Heart left ventricle (tissue), 16 donors: ENCODE data around the gene OPCML. TPM values are rescaled to one million over a fixed set of nuclear protein-coding genes. Genes with fewer than 3 reads are reported as not detected.

ENCODE experiments used
- ATAC-seq, 4 donors: fragments of 200-7000 bp; cut with Tn5 transposase; one replicate each; pipeline ENCODE4 v1.9.1; 2020 to 2022; ENCODE audit warnings: moderate library complexity in 4 of 4, mild to moderate bottlenecking in 3 of 4, moderate number of reproducible peaks in 1 of 4
- DNase-seq, 5 donors: peaks; one replicate each; pipeline ENCODE4 v3.0.0-alpha.2; 2020
- H3K27ac ChIP-seq, 12 donors: fragments of 200-600 bp; sonication (generic) in 4 of 12; one replicate each; pipeline versions ENCODE4 v1.5.0 to v1.8.0; 2016 to 2022; ENCODE audit warnings: mild to moderate bottlenecking in 2 of 12
- H3K27me3 ChIP-seq, 9 donors: fragments of 200-600 bp; sonication (generic) in 2 of 9; one replicate each; pipeline versions ENCODE4 v1.5.1 to v1.8.0; 2016 to 2022; ENCODE audit warnings: mild to moderate bottlenecking in 3 of 9
- H3K36me3 ChIP-seq, 9 donors: fragments of 200-600 bp; sonication (generic) in 2 of 9; one replicate each; pipeline versions ENCODE4 v1.5.0 to v1.8.0; 2018 to 2022; ENCODE audit warnings: mild to moderate bottlenecking in 2 of 9
- H3K4me1 ChIP-seq, 12 donors: fragments of 200-600 bp; sonication (generic) in 4 of 12; one replicate each; pipeline versions ENCODE4 v1.5.0 to v1.8.0; 2016 to 2022; ENCODE audit warnings: mild to moderate bottlenecking in 3 of 12
- H3K4me3 ChIP-seq, 12 donors: fragments of 200-600 bp; sonication (generic) in 4 of 12; one replicate each; pipeline versions ENCODE4 v1.5.0 to v1.8.0; 2017 to 2022; ENCODE audit warnings: mild to moderate bottlenecking in 9 of 12, moderate library complexity in 4 of 12
- H3K9me3 ChIP-seq, 12 donors: fragments of 200-600 bp; sonication (generic) in 4 of 12; one replicate each; pipeline versions ENCODE4 v1.5.0 to v1.8.0; 2016 to 2022; ENCODE audit warnings: mild to moderate bottlenecking in 1 of 12
- CTCF ChIP-seq, 12 donors: fragments of 200-600 bp; sonication (generic) in 4 of 12; IDR thresholded peaks; one replicate each; pipeline versions ENCODE4 v1.5.0 to v1.8.0; 2018 to 2022; ENCODE audit warnings: antibody characterized with exemption in 12 of 12, mild to moderate bottlenecking in 5 of 12
- POLR2A ChIP-seq, 2 donors: fragments of 450-650 bp; IDR thresholded peaks; one replicate each; pipeline ENCODE4 v1.6.1; 2017; ENCODE audit warnings: antibody characterized with exemption in 2 of 2, mild to moderate bottlenecking in 2 of 2, moderate library complexity in 2 of 2
- WGBS, 4 donors: extraction: QIAGEN DNeasy Blood & Tissue Kit in 2 of 4; methylation state at CpG; one replicate each; pipeline versions ENCODE4 v1.1.5 to v1.1.7; 2013 to 2018; 5-methylcytosine and 5-hydroxymethylcytosine counted together
- intact Hi-C, 10 donors: fragments of 100-400 bp; cut with DNase I; formaldehyde crosslinking; loops; one replicate each; pipeline versions ENCODE4 v1.11.1 to v1.14.2; 2022
- polyA plus RNA-seq, 2 donors: library from polyadenylated mRNA; stranded (reverse); fragments of 200-250 nt; gene quantifications; one replicate each; pipeline ENCODE4 v1.2.3, GENCODE V29; 2013
- total RNA-seq, 9 donors: library from RNA; depleted of rRNA in 2 of 9; stranded (reverse); fragments of >200 nt in 2 of 9; fragmentation: NEBNext Ultra II Directional in 3 of 9; extraction: Animal tissue kit (Norgen Biotek cat#: 25700) in 3 of 9; gene quantifications; one replicate each; pipeline versions ENCODE4 v1.1.0 to v1.2.4, GENCODE V29; 2016 to 2023
- donor health status: ischemic (EF 13 %, LVEDD 7.1; RV severe dilation, severe dysfunction).
- donor health status: healthy with polysubstance abuse.
- donor health status: DM: no; HTN: yes; CAD: no.
- donor health status: DM: no; HTN: no; CAD: no.
- donor health status: ischemic (EF 25% LVEDD 6.9; RV normal size, moderate dysfunction).
- donor health status: ischemic (EF 25% LVEDD 5.7; RV mildly dilated, moderate dysfunction).
- donor health status: healthy.
- donor health status: DM: yes; HTN: yes; CAD: no.
- donor health status: ischemic (EF 35%, LVEDD 5.7; RV mildly dilated, moderate dysfunction).
- donor health status: nonischemic (EF 11% LVEDD 7.7; RV severe dilation, severe dysfunction).
- donor health status: DM: yes; HTN: yes; CAD: no.
- donor health status: PGD.
- donor health status: ischemic (EF 29% LVEDD 5.4; RV normal size, mild dysfunction).
- donor health status: nonischemic (EF 23%, LVEDD 6.1; RV moderate dilation, normal function).

The OPCML gene
- total and polyA plus RNA-seq, 11 donors = 0.04 to 1.3 (median 0.23) TPM; not detected in 3

- WGBS, 4 donors = 54 to 60% (median 55%) methylated on average over 5 of the region's 5 CpGs
These were observed 503.2 kb downstream of the OPCML start for GRCh38 chr11:133029107-133029506.

GRCh38 chr11:133026952-133027351 is 505.3 kb downstream of the OPCML start:
- no peak for ATAC-seq
- intact Hi-C loops = no loop called here

More at GRCh38 chr11:133029107-133029506, 503.2 kb downstream of the OPCML start:
- DNase-seq (no peak), ATAC-seq (no peak)
- intact Hi-C loops = no loop called here
- no peaks in the 10 kb centered on the region for H3K4me1 ChIP-seq
- no peaks in the 10 kb centered on the region for H3K36me3 ChIP-seq
- no peak overlapping the region for H3K4me3 ChIP-seq
- peaks cover 0 to 20% (median 0%) of the 10 kb centered on the region in 9 donors for H3K27me3 ChIP-seq
- TF ChIP-seq CTCF (IDR thresholded peaks at IDR 0.05) (no peak), POLR2A (IDR thresholded peaks at IDR 0.05) (no peak)
- no peaks in the 10 kb centered on the region for H3K9me3 ChIP-seq
- H3K27ac ChIP-seq = no peak overlapping the region

GRCh38 chr11:133024301-133024700 is 508.0 kb downstream of the OPCML start:
- TF ChIP-seq CTCF (IDR thresholded peaks at IDR 0.05) = no peak
- TF ChIP-seq POLR2A (IDR thresholded peaks at IDR 0.05) = no peak
- Histone ChIP-seq H3K36me3 (no peaks in the 10 kb centered on the region), H3K9me3 (no peaks in the 10 kb centered on the region), H3K27ac (no peak overlapping the region), H3K4me1 (no peaks in the 10 kb centered on the region), H3K27me3 (peaks cover 0 to 40% (median 0%) of the 10 kb centered on the region in 9 donors), H3K4me3 (no peak overlapping the region)
- WGBS, 4 donors = 80 to 90% (median 83%) methylated on average over 5 of the region's 5 CpGs
- DNase-seq (no peak), ATAC-seq (no peak)
- intact Hi-C loops = no loop called here

More at GRCh38 chr11:133026952-133027351, 505.3 kb downstream of the OPCML start:
- H3K4me1 ChIP-seq = no peaks in the 10 kb centered on the region
- no peak overlapping the region for H3K27ac ChIP-seq
- no peaks in the 10 kb centered on the region for H3K36me3 ChIP-seq
- WGBS, 4 donors = 80 to 93% (median 82%) methylated on average over 1 of the region's 1 CpG
- H3K9me3 ChIP-seq = no peaks in the 10 kb centered on the region
- no peak for DNase-seq
- no peak overlapping the region for H3K4me3 ChIP-seq
- no peak for TF ChIP-seq CTCF (IDR thresholded peaks at IDR 0.05)
- no peak for TF ChIP-seq POLR2A (IDR thresholded peaks at IDR 0.05)
- H3K27me3 ChIP-seq = peaks cover 0 to 20% (median 0%) of the 10 kb centered on the region in 9 donors

- peaks cover 0 to 44% (median 0%) of the 10 kb centered on the region in 9 donors for H3K27me3 ChIP-seq
- H3K9me3 ChIP-seq = no peaks in the 10 kb centered on the region
- H3K4me1 ChIP-seq = no peaks in the 10 kb centered on the region
- intact Hi-C loops = no loop called here
- no peak overlapping the region for H3K27ac ChIP-seq
- DNase-seq (no peak), ATAC-seq (no peak)
- no peak overlapping the region for H3K4me3 ChIP-seq
- H3K36me3 ChIP-seq = no peaks in the 10 kb centered on the region
- 86 to 92% (median 89%) methylated on average over 9 of the region's 9 CpGs for WGBS, 4 donors
- TF ChIP-seq CTCF (IDR thresholded peaks at IDR 0.05) (no peak), POLR2A (IDR thresholded peaks at IDR 0.05) (no peak)
These were observed 509.1 kb downstream of the OPCML start for GRCh38 chr11:133023232-133023631.
